Kidney (tissue), 14 donors: ENCODE data around the gene FAM98C. TPM values are rescaled to one million over a fixed set of nuclear protein-coding genes. Genes with fewer than 3 reads are reported as not detected.

Source experiments
- DNase-seq, 5 donors: peaks; one replicate each; pipeline ENCODE4 v3.0.0-alpha.2; 2013 to 2020
- FAIRE-seq: peaks from 2 replicates; lab custom pipeline; 2012; peaks lifted over from hg19 to GRCh38; lab: Jason Lieb, UNC
- H3K27ac ChIP-seq, 2 donors: one replicate each; pipeline ENCODE4 v1.7.0; 2013; ENCODE audit warnings: low read depth in 2 of 2, low read length in 2 of 2, inconsistent platforms in 1 of 2
- H3K27me3 ChIP-seq: one replicate; pipeline ENCODE4 v1.7.1; 2013; ENCODE audit warnings: low read length, inconsistent platforms; ENCODE audit not compliant: control insufficient read depth, insufficient read depth
- H3K36me3 ChIP-seq, 3 donors: one replicate each; pipeline versions ENCODE4 v1.7.0 to v1.7.1; 2013; ENCODE audit warnings: low read length in 3 of 3, control low read depth in 1 of 3, inconsistent platforms in 1 of 3; ENCODE audit not compliant: insufficient read depth in 3 of 3, control insufficient read depth in 2 of 3
- H3K4me1 ChIP-seq, 3 donors: one replicate each; pipeline versions ENCODE4 v1.7.0 to v1.7.1; 2013; ENCODE audit warnings: low read length in 3 of 3, inconsistent platforms in 1 of 3, low read depth in 1 of 3; ENCODE audit not compliant: control insufficient read depth in 2 of 3, insufficient read depth in 2 of 3
- H3K4me3 ChIP-seq, 3 donors: one replicate each; pipeline versions ENCODE4 v1.7.0 to v1.8.1; 2013; ENCODE audit warnings: low read length in 3 of 3, control low read depth in 1 of 3, inconsistent platforms in 1 of 3
- H3K9ac ChIP-seq, 3 donors: one replicate each; pipeline versions ENCODE4 v1.7.0 to v1.7.1; 2013; ENCODE audit warnings: low read length in 3 of 3, control low read depth in 1 of 3, inconsistent platforms in 1 of 3
- H3K9me3 ChIP-seq, 3 donors: one replicate each; pipeline versions ENCODE4 v1.7.0 to v1.7.1; 2013; ENCODE audit warnings: low read length in 3 of 3, control low read depth in 1 of 3, inconsistent platforms in 1 of 3; ENCODE audit not compliant: control insufficient read depth in 2 of 3, insufficient read depth in 1 of 3
- intact Hi-C: fragments of 100-400 bp; cut with DNase I; formaldehyde crosslinking; loops from one replicate; pipeline ENCODE4 v1.11.1; 2022
- polyA plus RNA-seq: library from polyadenylated mRNA; stranded (reverse); fragments of 350-450 nt; fragmentation: Illumina TruSeq; extraction: RNeasy Lipid Tissue Mini Kit (QIAGEN cat#74804); gene quantifications from one replicate; pipeline ENCODE4 v1.2.3, GENCODE V29; 2014; ENCODE audit warnings: low read depth, low replicate concordance; ENCODE audit not compliant: insufficient read depth
- total RNA-seq: library from RNA; stranded (reverse); fragmentation: NEBNext Ultra II Directional; extraction: Animal tissue kit (Norgen Biotek cat#: 25700); gene quantifications from one replicate; pipeline ENCODE4 v1.2.1, GENCODE V29; 2021
- TF ChIP-seq, protein P1 (sequence below): IDR thresholded peaks from 3 replicates; pipeline ENCODE4 v1.5.1; 2012; ENCODE audit warnings: mild to moderate bottlenecking, moderate library complexity, borderline replicate concordance; ENCODE audit not compliant: insufficient read depth; ENCODE audit errors: extremely low read depth
- donor health status: control.
- donor health status: control.
- donor health status: control.
- donor health status: control.
- donor health status: control.
- donor health status: DM: yes; HTN: yes; CAD: no.
- donor health status: Normal renal cell carcinoma (clear cell type).

The FAM98C gene
- total and polyA plus RNA-seq, 2 donors from 2014 or later = 22.3 to 25.2 TPM

DNA sequence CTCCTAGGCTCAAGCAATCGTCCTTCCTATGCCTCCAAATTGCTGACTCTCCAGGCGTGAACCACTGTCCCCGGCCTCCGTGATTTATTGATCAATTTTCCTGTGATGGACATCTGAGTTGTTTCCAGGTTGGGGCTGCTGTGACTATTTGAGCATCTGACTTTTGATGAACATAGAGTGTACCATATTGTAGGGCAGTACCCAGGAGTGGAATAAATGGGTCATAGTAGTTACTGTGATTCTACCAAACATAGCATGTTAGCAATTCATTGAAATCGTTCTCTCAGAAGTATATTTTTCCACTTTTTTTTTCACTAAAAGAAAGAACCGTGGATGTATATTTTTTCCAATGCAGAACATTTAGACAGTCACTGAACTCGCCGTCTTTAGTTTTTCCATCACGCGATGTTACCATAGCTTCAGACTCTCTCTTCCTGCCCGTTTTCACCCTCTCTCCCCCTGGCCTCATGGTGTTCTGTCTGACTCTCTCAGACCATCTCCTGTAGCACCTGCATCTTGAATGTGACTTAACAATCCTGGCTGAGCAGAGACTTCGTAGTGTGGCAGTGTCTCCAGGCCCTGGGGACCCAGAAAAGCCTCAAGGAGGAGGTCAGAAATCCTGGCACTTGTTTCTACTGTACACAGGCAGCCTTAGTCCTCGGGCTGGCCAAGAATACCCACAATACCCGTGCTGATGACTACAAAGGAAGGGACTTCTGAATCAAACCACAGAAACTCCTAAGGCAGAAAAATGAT, 26.3 kb downstream of the FAM98C start:
- TF ChIP-seq, protein P1, sequence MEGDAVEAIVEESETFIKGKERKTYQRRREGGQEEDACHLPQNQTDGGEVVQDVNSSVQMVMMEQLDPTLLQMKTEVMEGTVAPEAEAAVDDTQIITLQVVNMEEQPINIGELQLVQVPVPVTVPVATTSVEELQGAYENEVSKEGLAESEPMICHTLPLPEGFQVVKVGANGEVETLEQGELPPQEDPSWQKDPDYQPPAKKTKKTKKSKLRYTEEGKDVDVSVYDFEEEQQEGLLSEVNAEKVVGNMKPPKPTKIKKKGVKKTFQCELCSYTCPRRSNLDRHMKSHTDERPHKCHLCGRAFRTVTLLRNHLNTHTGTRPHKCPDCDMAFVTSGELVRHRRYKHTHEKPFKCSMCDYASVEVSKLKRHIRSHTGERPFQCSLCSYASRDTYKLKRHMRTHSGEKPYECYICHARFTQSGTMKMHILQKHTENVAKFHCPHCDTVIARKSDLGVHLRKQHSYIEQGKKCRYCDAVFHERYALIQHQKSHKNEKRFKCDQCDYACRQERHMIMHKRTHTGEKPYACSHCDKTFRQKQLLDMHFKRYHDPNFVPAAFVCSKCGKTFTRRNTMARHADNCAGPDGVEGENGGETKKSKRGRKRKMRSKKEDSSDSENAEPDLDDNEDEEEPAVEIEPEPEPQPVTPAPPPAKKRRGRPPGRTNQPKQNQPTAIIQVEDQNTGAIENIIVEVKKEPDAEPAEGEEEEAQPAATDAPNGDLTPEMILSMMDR = no peak
- no peak for FAIRE-seq
- Histone ChIP-seq H3K27me3 (no peaks in the 10 kb centered on the region), H3K4me3 (no peak overlapping the region), H3K9ac (no peak overlapping the region), H3K9me3 (no peaks in the 10 kb centered on the region), H3K4me1 (no peaks in the 10 kb centered on the region), H3K36me3 (no peaks in the 10 kb centered on the region), H3K27ac (no peak overlapping the region)
- intact Hi-C loops = no loop called here
- DNase-seq = no peak

DNA sequence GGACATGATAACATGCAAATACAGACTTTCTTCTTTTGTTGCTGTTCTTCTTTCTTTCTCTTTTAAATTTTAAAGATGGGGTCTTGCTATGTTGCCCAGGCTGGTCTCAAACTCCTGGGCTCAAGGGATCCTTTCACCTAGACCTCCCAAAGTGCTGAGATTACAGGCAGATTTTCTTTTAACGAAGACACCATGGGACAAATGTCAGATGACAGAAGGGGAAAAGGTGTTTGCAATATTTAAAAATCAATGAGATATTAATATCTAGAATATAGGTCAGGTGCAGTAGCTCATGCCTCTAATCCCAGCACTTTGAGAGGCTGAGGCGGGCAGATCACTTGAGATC, 26.9 kb downstream of the FAM98C start:
- DNase-seq (no peak), FAIRE-seq (no peak)
- Histone ChIP-seq H3K27me3 (no peaks in the 10 kb centered on the region), H3K4me3 (no peak overlapping the region), H3K4me1 (no peaks in the 10 kb centered on the region), H3K27ac (no peak overlapping the region), H3K9me3 (no peaks in the 10 kb centered on the region), H3K9ac (no peak overlapping the region), H3K36me3 (no peaks in the 10 kb centered on the region)
- intact Hi-C loops = no loop called here
- TF ChIP-seq, protein P1 = no peak

DNA sequence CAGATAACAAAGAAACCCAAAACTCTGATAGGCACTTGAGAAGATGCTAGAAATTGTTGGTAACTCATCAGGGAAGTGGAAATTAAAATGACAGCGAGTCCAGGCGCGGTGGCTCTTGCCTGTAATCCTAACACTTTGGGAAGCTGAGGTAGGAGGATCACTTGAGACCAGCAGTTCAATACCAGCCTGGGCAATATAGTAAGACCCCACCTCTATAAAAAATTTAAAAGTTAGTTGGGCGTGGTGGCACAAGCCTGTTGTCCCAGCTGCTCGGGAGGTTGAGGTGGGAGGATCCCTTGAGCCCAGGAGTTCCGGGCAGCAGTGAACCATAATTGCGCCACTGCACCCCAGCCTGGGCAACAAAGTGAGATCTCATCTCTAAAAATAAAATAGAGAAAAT, 28.0 kb downstream of the FAM98C start:
- TF ChIP-seq, protein P1 = no peak
- DNase-seq (no peak), FAIRE-seq (no peak)
- intact Hi-C loops = no loop called here
- no peaks in the 10 kb centered on the region for H3K4me1 ChIP-seq
- H3K9ac ChIP-seq = no peak overlapping the region
- H3K27me3 ChIP-seq = no peaks in the 10 kb centered on the region
- H3K9me3 ChIP-seq = no peaks in the 10 kb centered on the region
- no peak overlapping the region for H3K27ac ChIP-seq
- H3K4me3 ChIP-seq = no peak overlapping the region
- H3K36me3 ChIP-seq = no peaks in the 10 kb centered on the region
